ENCODE measurements around the gene PPFIBP2.
"Not testable (repeated sequence)": the region's sequence is repeated elsewhere in the genome, so short reads cannot be mapped to it uniquely, and the experiment has no call there.

Gene PPFIBP2

DNA sequence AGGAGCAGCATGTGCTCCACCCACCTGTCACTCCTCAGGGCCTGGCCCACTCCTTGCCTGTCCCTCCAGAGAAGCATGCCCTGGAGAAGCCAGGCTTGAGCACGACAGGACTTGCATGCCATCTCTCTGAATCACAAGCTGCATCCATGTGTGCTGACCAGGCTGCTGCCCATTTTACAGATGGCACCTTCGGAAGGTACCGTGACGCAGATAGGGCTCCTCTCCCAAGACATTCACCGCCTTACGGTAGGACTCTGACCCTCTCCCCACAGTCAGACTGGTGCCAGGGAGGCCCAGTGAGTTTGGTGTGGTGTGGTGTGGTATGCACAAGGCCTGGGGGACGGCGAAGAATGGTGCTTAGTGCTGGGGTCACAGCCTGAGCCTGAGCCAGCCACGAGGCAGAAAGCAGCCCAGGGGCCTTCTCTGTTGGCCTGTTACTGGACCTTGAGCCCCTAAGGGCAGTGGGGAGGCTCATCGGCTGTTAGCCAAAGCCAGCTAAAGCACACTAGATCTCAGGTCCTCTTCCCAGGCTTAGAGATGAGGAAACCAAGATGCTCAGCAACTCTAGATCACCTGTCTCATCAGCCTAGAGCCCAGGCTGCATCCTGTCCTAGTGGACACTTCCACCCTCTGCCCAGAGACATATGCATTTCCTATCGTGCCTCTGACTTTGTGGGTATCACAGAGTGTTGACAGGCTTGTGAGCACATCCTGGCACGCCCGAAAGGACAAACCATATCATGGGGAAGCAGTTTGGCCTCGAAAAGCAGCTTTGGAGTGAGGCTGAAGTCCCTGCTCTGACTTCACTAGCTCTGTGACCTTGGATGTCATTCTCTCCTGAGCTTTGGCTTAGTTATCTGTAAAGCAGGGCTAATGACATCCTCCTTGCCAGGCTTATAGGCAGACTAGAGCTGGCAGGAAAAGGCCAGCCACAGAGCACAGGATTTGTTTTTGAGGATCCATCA is 141.7 kb downstream of the PPFIBP2 start:
- in situ Hi-C loops (cut with MboI; ENCODE audit: low sequenced_read_pairs): no loop called here

GRCh38 chr11:7656704-7657103 is 142.9 kb downstream of the PPFIBP2 start:
- in situ Hi-C loops (cut with MboI; ENCODE audit: low sequenced_read_pairs): no loop called here

DNA sequence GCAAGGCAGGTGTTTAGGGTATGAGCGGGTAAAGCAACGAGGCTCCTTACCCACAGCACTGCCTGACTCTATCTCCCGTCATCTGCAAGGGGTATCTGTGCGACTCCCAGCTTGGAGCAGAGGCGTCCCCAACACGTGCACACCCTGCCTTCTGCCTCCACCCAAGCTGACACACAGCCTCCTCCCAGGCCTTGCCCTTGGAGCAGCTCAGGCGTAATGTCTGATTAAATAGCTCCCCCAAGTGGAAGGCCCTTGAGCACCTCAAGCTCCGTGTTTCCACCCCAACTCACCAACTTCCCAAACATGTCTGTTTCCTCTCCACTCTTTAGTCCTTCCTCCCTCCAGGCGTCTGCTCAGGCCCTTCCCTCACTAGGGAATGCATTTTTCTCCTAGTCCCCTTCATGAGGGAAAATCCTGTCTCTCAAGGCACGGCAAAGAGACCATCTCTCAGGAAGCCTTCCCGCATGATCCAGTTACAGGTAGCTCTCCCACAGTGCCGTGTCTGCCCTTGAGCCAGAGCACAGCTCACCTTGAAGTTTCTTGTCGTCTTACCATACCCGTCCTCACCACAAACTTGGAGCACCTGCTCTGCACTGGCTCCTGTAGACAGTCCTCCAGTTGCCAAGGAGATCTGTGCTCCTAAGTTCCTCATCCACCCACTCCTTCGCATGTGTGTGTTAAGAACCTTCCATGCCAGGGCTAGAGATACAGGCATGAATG is 143.7 kb downstream of the PPFIBP2 start:
- in situ Hi-C loops (cut with MboI; ENCODE audit: low sequenced_read_pairs): no loop called here

- in situ Hi-C loops (cut with MboI; ENCODE audit: low sequenced_read_pairs): not testable (repeated sequence)
Measured at GRCh38 chr11:7663531-7663930, 149.7 kb downstream of the PPFIBP2 start.

GRCh38 chr11:7664867-7665266 is 151.1 kb downstream of the PPFIBP2 start:
- in situ Hi-C loops (cut with MboI; ENCODE audit: low sequenced_read_pairs): no loop called here

DNA sequence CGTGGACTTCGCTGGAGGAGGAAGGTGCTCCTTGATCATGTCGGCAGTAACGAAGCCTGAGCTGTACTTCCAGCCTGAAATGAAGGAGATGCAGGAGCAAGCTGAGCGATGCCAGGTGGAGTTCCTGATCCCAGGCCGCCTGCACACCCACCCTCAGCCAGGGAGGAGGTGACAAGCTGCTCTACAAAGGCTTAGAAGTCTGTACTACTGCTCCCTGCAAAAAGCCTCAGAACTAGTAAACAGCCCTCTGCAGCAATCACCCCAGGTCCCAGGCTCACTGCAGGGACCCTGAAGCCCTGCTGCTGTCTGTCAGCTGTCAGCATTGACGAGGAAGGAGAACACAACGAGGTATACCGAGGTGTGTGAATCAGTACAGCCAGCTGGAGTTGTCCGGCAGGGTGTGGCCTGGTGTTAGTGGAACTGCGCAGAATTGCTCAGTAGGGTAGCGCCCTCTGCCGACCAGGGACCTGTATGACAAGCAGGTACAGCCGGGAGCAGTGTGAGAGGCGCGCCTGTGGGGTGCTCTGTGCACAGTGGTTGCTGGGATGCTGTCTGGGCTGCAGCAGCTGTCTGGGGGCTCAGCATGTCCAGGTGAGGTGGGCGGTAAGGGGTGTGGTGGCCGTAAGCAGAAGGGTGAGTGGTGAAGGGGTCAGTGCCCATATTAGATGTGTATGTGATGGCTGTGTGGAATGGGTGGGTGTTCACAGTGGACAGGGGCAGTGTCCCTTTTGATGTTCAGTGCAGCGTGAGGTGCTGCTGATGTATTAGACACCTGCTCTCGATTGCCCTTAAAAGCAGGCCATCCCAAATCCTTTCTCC is 151.9 kb downstream of the PPFIBP2 start:
- in situ Hi-C loops (cut with MboI; ENCODE audit: low sequenced_read_pairs): no loop called here

DNA sequence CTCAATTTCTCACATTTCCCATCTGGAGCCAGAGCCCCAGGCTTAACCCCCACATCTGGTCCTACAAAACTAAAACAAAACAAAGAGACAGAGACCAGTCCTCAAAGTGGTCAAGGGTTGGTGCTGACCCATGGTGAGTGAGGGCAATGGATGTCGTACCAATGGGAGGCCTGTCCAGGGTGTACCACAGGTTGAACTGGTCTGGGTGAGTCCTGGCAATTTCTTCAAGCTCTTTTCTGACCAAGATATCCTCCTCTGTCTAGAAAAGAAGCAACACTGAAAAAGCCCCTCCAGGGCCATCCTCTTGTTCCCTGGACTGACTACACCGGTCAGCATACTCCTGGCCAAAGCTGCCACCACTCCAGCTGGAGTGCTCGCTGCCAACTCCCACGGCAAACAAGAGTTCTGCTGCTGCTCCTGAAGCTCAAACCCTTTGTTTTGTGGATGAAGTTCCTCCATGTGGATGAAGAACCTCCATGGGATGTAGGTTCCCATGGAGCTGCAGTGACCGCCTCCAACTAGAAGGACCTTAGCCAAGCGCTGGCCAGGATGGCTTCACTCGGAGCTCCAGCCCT is 152.6 kb downstream of the PPFIBP2 start:
- in situ Hi-C loops (cut with MboI; ENCODE audit: low sequenced_read_pairs): no loop called here

GRCh38 chr11:7667460-7667859 is 153.7 kb downstream of the PPFIBP2 start:
- in situ Hi-C loops (cut with MboI; ENCODE audit: low sequenced_read_pairs): no loop called here

- in situ Hi-C loops (cut with MboI; ENCODE audit: low sequenced_read_pairs): no loop called here
Measured at GRCh38 chr11:7668464-7668863, 154.7 kb downstream of the PPFIBP2 start.

- in situ Hi-C loops (cut with MboI; ENCODE audit: low sequenced_read_pairs): no loop called here
Measured at GRCh38 chr11:7668911-7669310, 155.1 kb downstream of the PPFIBP2 start.

GRCh38 chr11:7670641-7671040 is 156.8 kb downstream of the PPFIBP2 start:
- in situ Hi-C loops (cut with MboI; ENCODE audit: low sequenced_read_pairs): no loop called here

DNA sequence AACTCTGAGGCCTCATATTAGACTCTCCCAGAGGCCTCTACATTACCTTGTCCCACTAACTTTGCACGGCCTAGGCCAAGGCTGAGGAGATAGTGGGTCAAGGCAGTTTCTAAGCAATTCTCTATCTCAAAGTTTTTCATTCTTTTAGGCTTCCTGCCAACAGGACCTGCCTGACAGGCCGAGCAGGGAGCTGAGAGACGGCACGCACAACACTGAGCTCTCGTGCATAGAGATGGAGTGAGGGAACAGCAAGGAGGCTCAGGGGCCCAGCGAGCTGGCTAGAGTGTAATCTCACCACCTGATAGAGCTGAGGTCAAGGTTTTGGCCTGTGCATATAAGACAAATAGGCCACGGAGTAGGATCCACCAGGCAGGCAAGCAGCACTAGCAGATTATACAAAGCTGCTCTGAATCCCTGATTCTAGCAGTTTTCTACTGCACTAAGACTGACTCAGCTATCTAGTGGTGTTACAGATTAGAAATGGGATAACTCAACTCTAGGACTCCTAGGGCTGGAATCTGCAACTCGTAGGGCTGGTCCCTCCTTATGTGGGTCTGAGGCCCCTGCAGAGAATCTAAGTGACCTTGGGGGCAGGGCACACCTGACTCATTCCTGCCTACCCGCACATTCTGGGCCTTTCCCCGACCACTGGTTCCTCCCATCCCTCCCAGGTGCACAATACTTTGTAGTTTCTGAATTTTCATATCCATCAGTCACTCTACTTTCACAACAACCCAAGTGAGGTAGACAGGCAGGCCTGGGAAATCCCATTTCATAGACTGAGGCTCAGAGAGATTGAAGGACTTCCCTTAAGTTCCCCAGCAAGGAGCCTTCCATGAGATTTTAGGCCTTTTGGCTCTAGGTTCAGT is 157.8 kb downstream of the PPFIBP2 start:
- in situ Hi-C loops (cut with MboI; ENCODE audit: low sequenced_read_pairs): no loop called here

GRCh38 chr11:7672276-7672959 is 158.6 kb downstream of the PPFIBP2 start:
- in situ Hi-C loops (cut with MboI; ENCODE audit: low sequenced_read_pairs): no loop called here

GRCh38 chr11:7672960-7673723 is 159.3 kb downstream of the PPFIBP2 start, which contains the start of gene CYB5R2:
Gene CYB5R2, minus strand, starts transcription at chr11:7673500. Its CDS starts 675 bp downstream, at chr11:7672825.
- in situ Hi-C loops (cut with MboI; ENCODE audit: low sequenced_read_pairs): no loop called here

DNA sequence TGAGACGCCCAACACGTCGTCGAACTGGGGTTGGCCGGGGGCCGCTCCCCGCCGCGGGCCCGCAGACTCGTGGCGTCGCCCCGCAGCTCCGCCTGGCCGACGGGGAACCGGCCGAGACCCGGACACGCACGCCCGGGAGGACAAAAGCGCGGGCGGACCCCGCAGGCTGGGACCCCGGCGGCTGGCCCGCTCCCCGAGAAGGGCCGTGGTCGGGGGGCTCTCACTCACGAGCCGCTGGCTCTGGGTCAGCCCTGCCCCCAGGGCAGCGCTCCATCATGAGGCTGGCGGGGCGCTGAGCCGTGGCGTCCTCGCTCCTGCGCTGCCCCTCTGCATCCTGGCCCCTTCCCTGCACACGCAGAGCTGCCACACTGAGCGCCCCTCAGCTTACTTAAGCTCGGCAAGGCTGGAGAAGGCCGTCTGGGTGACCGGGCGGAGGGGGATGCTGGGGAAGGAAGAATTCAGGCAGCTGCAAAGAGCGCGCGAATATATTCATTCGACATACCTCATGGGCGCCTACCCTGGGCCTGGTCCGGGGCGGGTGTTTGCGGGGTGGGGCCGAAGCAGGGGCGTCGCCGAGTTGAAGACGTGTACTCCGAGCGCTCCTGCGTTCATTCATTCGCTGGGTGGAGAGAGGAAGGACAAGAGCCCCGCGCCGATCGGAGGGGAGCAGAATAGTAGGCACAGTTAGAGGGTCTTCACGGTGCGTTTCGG is 160.1 kb downstream of the PPFIBP2 start:
- in situ Hi-C loops (cut with MboI; ENCODE audit: low sequenced_read_pairs): no loop called here

GRCh38 chr11:7675631-7676030 is 161.8 kb downstream of the PPFIBP2 start:
- in situ Hi-C loops (cut with MboI; ENCODE audit: low sequenced_read_pairs): no loop called here

DNA sequence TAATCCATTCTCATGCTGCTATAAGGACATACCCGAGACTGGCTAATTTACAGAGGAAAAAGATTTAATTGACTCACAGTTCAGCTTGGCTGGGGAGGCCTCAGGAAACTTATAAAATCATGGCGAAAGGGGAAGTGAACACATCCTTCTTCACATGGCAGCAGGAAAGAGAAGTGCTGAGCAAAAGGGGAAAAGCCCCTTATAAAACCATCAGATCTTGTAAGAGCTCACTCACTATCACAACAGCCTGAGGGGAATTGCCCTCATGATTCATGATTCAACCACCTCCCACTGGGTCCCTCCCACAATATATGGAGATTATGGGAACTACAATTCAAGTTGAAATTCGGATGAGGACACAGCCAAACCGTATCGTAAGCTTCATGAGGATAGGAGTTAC is 163.3 kb downstream of the PPFIBP2 start:
- in situ Hi-C loops (cut with MboI; ENCODE audit: low sequenced_read_pairs): no loop called here

DNA sequence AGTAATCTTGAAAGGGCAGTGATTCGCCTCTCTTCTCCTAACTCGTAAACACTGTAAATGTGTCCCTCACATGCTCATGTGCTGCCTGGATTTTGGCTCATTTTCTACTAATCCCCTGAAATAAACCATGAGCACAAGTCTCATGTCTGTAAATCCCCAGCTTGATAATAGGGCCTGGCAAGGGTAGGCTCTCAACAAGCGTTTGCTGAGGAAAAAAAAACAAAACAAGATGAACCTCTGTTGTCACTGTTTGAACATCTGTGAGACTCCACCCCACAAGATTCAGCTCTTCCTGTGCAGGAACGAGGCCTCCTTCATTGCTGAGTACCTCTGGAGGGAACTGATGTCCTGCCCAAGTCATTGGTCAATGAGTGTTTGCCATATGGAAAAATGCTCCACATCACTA is 164.0 kb downstream of the PPFIBP2 start:
- in situ Hi-C loops (cut with MboI; ENCODE audit: low sequenced_read_pairs): no loop called here
